ENCODE data around the gene C15orf62. TPM values are rescaled to one million over a fixed set of nuclear protein-coding genes. Genes with fewer than 3 reads are reported as not detected.

The C15orf62 gene
- total and polyA plus RNA-seq, 7 donors: 0.28 to 1.1 (median 0.69) TPM; not detected in 3

DNA sequence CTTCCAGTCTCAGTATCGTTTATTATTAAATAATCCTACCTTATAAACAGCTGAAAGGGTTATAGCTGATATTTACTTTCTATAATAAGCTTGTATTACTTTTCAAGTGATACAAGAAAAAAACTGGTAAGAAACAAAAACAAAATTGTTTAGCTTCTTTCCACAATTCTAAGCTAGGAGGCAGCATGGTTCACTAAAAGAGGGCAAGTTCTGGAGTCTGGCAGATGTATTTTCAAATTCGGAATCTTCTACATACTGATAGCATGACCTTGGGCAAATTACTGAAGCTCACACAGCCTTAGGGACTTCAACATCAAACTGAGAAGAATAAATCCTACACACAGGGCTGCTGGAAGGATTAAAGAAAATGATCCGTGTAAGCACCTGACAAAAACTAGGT is 15.4 kb downstream of the C15orf62 start:
- no peak overlapping the region for H3K4me3 ChIP-seq
- H3K27ac ChIP-seq: no peak overlapping the region
- H3K36me3 ChIP-seq: no peaks in the 10 kb centered on the region
- no peaks in the 10 kb centered on the region for H3K27me3 ChIP-seq
- no peaks in the 10 kb centered on the region for H3K9me3 ChIP-seq
- intact Hi-C loops (cut with DNase I): no loop called here
- H3K4me1 ChIP-seq: peaks cover 0 to 10% (median 3%) of the 10 kb centered on the region in 4 donors
- TF ChIP-seq, protein P1, sequence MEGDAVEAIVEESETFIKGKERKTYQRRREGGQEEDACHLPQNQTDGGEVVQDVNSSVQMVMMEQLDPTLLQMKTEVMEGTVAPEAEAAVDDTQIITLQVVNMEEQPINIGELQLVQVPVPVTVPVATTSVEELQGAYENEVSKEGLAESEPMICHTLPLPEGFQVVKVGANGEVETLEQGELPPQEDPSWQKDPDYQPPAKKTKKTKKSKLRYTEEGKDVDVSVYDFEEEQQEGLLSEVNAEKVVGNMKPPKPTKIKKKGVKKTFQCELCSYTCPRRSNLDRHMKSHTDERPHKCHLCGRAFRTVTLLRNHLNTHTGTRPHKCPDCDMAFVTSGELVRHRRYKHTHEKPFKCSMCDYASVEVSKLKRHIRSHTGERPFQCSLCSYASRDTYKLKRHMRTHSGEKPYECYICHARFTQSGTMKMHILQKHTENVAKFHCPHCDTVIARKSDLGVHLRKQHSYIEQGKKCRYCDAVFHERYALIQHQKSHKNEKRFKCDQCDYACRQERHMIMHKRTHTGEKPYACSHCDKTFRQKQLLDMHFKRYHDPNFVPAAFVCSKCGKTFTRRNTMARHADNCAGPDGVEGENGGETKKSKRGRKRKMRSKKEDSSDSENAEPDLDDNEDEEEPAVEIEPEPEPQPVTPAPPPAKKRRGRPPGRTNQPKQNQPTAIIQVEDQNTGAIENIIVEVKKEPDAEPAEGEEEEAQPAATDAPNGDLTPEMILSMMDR (IDR thresholded peaks at IDR 0.05): no peak
- TF ChIP-seq POLR2AphosphoS5 (IDR thresholded peaks at IDR 0.05) (no peak), POLR2A (IDR thresholded peaks at IDR 0.05) (no peak), EP300 (IDR thresholded peaks at IDR 0.05) (no peak)
- 46 to 77% methylated on average over 3 of the region's 3 CpGs for WGBS, 2 donors
- no peak for DNase-seq

DNA sequence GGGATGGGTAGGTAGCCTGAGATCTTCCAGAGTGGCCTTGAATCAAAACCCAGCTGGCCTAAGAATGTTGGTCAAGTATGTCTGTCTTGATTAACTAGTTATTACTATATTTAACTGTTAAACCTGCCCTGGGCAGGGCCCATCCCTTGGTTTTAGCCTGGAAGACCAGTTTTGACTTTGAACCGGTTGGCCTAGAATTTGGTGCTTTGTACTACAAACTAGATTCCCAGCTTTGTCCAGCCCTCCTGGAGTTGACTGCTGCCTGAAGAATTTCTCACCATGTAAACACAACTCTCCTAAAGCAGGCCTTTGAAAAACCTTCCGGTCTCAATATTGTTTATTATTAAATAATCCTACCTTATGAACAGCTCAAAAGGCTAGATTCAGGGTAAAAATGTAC is 16.0 kb downstream of the C15orf62 start:
- no peak for TF ChIP-seq POLR2AphosphoS5 (IDR thresholded peaks at IDR 0.05)
- TF ChIP-seq, protein P1 (IDR thresholded peaks at IDR 0.05): no peak
- TF ChIP-seq EP300 (IDR thresholded peaks at IDR 0.05): no peak
- no peak for TF ChIP-seq POLR2A (IDR thresholded peaks at IDR 0.05)
- no peak overlapping the region for H3K4me3 ChIP-seq
- H3K27ac ChIP-seq: no peak overlapping the region
- no peaks in the 10 kb centered on the region for H3K27me3 ChIP-seq
- peaks cover 0 to 3% (median 0%) of the 10 kb centered on the region in 4 donors for H3K36me3 ChIP-seq
- WGBS, 2 donors: 35 to 74% methylated on average over 2 of the region's 2 CpGs
- H3K4me1 ChIP-seq: peaks cover 0 to 10% (median 3%) of the 10 kb centered on the region in 4 donors
- intact Hi-C loops (cut with DNase I): no loop called here
- no peaks in the 10 kb centered on the region for H3K9me3 ChIP-seq
- no peak for DNase-seq

DNA sequence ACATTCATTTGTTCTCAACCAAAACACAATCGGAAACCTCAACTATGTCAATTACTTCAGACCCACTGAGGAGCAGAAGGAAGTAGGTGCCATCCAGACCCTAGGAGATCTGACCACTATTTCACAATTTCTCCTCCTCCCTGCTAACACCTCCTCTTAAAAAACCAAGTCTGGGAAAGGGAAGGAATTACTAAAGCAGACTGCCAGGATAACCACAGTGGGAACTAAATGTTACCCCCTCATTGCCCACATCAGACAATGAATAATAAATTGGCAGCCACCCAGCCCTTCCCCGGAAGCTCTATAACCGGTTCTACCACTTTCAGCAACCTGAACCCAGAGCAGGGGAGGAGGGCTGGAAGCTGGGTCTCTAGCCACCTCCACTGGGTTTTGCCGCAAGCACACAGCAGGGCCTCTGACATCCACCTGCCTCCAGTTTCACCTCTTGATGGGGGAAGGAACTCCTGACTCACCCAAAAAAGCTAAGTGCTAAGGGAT is 17.6 kb downstream of the C15orf62 start:
- intact Hi-C loops (cut with DNase I): no loop called here
- WGBS, 2 donors: 8 to 15% methylated on average over 4 of the region's 4 CpGs
- DNase-seq: peak; percentile 61

DNA sequence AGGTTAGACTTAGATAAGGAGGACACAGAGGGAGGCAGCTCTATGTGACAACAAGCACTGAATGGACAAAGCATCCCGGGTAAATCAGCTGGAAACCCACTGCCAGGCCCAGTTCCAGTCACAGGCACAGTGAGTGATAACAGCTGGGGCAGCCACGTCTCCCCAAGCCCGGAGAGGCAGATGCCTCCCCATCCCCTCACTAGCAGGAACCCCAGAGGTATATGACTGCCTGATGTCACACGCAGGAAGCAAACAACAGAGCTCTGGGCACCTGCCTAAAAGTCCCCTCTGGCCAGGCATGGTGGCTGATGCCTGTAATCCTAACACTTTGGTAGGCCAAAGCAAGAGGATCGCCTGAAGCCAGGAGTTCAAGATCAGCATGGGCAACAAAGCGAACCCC is 18.2 kb downstream of the C15orf62 start:
- intact Hi-C loops (cut with DNase I): no loop called here
- Histone ChIP-seq H3K4me1 (peaks cover 0 to 10% (median 3%) of the 10 kb centered on the region in 4 donors), H3K36me3 (peaks cover 0 to 20% (median 1%) of the 10 kb centered on the region in 4 donors), H3K27me3 (no peaks in the 10 kb centered on the region), H3K27ac (peak overlapping the region in 1 of 4 donors; percentile 1), H3K9me3 (no peaks in the 10 kb centered on the region), H3K4me3 (no peak overlapping the region)
- TF ChIP-seq EP300 (IDR thresholded peaks at IDR 0.05) (no peak), POLR2AphosphoS5 (IDR thresholded peaks at IDR 0.05) (no peak), POLR2A (IDR thresholded peaks at IDR 0.05) (no peak)
- TF ChIP-seq, protein P1 (IDR thresholded peaks at IDR 0.05): no peak
- 39 to 66% methylated on average over 6 of the region's 6 CpGs for WGBS, 2 donors
- no peak for DNase-seq

More for the DNA sequence above, 17.6 kb downstream of the C15orf62 start:
- no peak overlapping the region for H3K4me3 ChIP-seq
- no peaks in the 10 kb centered on the region for H3K27me3 ChIP-seq
- H3K36me3 ChIP-seq: peaks cover 0 to 17% (median 1%) of the 10 kb centered on the region in 4 donors
- no peaks in the 10 kb centered on the region for H3K9me3 ChIP-seq
- peaks cover 0 to 10% (median 3%) of the 10 kb centered on the region in 4 donors for H3K4me1 ChIP-seq
- TF ChIP-seq, protein P1 (IDR thresholded peaks at IDR 0.05): no peak
- TF ChIP-seq EP300 (IDR thresholded peaks at IDR 0.05): no peak
- no peak overlapping the region for H3K27ac ChIP-seq

DNA sequence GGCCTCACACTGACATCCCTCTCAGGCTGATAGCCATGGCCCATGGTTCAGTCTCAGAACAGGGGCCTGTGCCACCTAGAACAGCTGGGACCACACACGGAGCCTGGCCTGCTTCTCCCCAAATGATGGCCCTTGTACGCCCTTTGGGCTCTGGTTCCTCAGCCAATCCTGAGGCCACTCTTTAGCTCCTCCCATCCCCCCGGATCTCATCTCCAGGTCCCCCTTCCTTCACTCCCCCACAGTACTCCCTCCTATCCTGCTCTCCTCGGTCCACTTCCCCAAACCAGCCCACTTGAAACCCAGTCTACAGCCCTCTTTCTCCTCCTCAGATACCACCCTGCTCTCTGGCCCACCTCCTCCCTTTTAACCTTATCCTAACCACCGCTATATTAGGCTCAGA is 19.3 kb downstream of the C15orf62 start:
- no peaks in the 10 kb centered on the region for H3K27me3 ChIP-seq
- 81 to 90% methylated on average over 5 of the region's 5 CpGs for WGBS, 2 donors
- TF ChIP-seq, protein P1 (IDR thresholded peaks at IDR 0.05): no peak
- TF ChIP-seq EP300 (IDR thresholded peaks at IDR 0.05): no peak
- TF ChIP-seq POLR2A (IDR thresholded peaks at IDR 0.05): no peak
- TF ChIP-seq POLR2AphosphoS5 (IDR thresholded peaks at IDR 0.05): no peak
- intact Hi-C loops (cut with DNase I): no loop called here
- peak; percentile 39 for DNase-seq
- peaks cover 0 to 10% (median 3%) of the 10 kb centered on the region in 4 donors for H3K4me1 ChIP-seq
- H3K36me3 ChIP-seq: peaks cover 0 to 20% (median 1%) of the 10 kb centered on the region in 4 donors
- H3K4me3 ChIP-seq: no peak overlapping the region
- no peak overlapping the region for H3K27ac ChIP-seq
- H3K9me3 ChIP-seq: no peaks in the 10 kb centered on the region
